ENCODE data around the gene ARMC12.
A peak's percentile ranks its signal among the peaks of the same experiment; 100 is the strongest.
"Not testable (repeated sequence)": the region's sequence is repeated elsewhere in the genome, so short reads cannot be mapped to it uniquely, and the experiment has no call there.

Gene ARMC12, protein sequence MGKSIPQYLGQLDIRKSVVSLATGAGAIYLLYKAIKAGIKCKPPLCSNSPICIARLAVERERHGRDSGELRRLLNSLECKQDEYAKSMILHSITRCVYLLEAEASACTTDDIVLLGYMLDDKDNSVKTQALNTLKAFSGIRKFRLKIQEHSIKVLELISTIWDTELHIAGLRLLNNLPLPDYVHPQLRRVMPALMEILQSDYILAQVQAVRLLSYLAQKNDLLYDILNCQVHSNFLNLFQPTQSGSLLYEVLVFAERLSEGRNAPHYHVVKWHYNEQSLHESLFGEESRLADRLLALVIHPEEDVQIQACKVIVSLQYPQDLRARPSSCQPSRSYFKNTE

GRCh38 chr6:35736982-35737412 is at the start of gene ARMC12:
Gene ARMC12, plus strand, starts transcription at chr6:35737032. Its CDS starts 77 bp downstream, at chr6:35737109.
- DNase-seq, result no peak

GRCh38 chr6:35687658-35688604 is 48.9 kb upstream of the ARMC12 start:
- peak; percentile 1 for DNase-seq

DNA sequence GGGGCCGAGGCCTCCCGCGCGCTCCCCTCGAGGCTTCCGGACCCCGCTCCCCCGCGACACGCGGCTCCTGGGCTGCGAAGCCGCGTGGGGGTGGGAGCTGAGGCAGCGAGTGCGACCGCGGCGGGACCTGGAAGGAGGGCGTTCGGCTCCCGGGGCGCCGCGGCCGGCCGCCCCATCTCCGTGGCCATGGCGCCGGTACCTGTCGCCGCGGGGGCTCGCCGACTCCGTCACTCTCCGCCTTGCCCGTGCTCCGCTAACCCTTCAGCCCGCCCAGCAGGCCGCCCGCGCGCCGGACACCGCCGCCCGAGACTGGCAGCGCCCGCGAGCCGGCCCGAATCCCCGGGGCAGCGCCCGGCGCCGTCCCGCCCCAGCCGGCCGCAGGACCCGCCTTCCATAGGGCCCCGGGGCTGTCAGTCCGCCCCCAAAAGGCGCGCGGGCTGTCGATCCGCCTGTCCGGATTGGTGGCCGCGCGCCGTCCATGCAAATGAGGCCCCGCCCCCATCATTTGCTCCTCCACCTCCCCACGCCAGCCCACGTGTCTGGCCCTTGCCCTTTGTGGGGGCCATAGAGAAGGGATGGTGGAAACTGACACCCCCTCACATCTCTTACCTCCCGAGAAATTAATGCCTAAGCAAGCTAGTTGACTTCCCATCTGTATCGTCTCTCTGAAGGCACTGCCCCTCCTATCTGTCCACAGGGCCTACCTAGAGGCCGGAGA is 48.1 kb upstream of the ARMC12 start, which contains the start of gene FKBP5:
TSS of gene FKBP5 (minus strand) at position 311 of the 718 bp plus-strand sequence. CDS start 46,091 bp downstream, outside the sequence.
- DNase-seq, result peak; percentile 44

DNA sequence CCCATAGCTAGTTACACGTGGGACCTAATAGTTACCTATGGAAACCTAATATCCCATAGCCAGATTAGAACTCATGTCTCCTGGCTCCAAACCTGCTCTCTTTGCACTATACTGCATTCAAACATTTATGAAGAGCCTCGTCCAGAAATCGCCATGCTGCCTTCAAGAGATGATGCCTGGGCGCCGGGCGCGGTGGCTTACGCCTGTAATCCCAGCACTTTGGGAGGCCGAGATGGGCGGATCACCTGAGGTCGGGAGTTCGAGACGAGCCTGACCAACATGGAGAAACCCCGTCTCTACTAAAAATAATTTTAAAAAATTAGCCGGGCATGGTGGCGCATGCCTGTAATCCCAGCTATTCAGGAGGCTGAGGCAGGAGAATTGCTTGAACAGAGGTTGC is 46.8 kb upstream of the ARMC12 start:
- DNase-seq, result not testable (repeated sequence)

- no peak for DNase-seq
Observed at GRCh38 chr6:35690484-35690883, 46.3 kb upstream of the ARMC12 start.

- no peak for DNase-seq
Observed at GRCh38 chr6:35691027-35691824, 45.6 kb upstream of the ARMC12 start.

DNA sequence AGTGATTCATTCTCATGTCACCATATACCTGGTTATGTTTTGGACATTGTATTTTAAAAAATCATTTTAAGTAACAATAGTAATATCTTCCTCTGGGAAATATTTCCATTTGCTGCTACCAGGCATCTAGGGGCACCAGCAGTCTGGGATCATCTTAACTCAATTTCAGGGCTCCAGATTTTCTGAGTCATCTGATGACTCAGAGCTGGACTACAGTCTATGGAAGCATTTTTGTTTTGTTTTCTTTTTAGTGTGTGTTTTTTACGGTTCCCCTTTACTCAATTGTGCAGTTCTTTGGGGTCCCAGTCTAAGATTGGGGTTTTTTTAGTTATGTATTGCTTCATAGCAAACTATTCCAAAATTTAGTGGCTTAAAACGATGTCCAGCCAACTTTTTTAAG is 42.4 kb upstream of the ARMC12 start:
- DNase-seq, result no peak

GRCh38 chr6:35698430-35698829 is 38.4 kb upstream of the ARMC12 start:
- DNase-seq, result not testable (repeated sequence)

- no peak for DNase-seq
Observed at GRCh38 chr6:35698858-35699257, 38.0 kb upstream of the ARMC12 start.

GRCh38 chr6:35703554-35703953 is 33.3 kb upstream of the ARMC12 start:
- no peak for DNase-seq

DNA sequence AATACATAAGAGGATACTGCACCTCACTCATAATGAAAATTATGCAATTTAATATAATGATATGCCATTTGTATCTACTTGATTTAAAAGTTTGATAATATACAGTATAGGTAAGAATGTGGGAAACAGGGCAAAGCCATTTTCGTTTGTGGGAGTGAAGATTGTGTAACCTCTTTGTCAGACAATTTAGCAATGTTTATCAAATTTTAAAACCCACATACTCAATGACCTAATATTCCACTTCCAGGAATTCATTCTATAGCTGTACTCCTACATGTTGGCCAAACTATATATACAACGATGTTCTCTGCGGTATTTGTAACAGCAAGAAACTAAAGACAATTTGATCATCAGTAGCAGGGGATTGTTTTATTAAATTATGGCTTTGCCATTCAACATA is 30.4 kb upstream of the ARMC12 start:
- DNase-seq, result no peak

DNA sequence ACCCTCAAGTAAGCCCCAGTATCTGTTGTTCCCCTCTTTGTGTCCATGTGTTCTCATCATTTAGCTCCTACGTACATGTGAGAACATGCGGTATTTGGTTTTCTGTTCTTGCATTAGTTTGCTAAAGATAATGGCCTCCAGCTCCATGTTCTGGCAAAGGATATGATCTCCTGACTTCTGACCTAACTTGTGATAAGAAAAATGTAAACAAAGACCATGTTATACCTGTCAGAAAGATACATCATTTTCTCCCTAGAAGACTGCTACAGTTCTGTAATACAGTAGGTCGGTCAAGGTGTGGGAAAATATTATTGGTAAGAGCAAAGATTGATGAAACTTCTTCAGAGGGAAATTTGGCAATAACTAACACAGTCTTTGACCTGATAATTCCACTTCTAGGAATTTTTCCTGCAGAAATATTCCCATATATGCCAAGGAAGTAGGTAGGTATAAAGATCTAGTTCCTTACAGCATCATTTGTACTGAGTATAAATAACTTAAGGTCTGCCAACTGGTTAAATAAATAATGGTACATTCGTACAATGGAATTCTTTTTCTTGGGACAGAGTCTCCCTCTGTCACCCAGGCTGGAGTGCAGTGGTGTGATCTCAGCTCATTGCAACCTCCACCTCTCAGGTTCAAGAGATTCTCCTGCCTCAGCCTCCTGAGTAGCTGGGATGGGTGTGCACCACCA is 29.0 kb upstream of the ARMC12 start:
- no peak for DNase-seq

DNA sequence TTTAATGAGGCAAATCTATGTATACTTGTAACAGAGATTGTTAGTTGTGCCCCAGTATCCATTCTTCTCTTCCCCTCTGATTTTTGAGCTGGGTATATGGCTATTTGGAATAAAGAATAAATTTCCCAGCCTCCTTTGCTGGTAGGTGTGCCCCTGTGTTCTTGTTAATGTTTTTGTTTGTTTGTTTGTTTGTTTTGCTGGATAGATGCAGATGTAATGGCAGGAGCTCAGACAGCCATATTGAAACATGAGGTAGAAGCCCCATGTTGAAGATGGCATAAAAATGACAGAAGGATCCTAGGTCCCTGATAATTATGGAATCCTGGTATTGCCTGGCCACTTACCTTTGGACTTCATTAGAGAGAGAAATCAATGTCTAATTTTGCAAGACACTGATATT is 28.2 kb upstream of the ARMC12 start:
- no peak for DNase-seq

- no peak for DNase-seq
Observed at GRCh38 chr6:35710241-35710847, 26.5 kb upstream of the ARMC12 start.

DNA sequence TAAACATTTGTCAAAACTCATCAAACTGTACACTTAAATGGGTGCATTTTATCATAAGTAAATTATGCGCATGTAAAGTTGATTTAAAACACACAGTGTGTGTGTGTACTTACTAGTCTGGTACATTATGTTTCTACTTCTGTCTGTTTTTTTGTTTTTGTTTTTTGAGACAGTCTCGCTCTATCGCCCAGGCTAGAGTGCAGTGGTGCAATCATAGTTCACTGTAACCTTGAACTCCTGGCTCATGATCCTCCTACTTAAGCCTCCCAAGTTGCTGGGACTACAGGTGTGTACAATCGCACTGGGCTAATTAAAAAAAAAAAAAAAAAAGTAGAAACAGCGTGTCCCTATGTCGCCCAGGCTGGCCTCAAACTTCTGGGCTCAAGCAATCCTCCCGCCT is 25.1 kb upstream of the ARMC12 start:
- DNase-seq, result no peak

DNA sequence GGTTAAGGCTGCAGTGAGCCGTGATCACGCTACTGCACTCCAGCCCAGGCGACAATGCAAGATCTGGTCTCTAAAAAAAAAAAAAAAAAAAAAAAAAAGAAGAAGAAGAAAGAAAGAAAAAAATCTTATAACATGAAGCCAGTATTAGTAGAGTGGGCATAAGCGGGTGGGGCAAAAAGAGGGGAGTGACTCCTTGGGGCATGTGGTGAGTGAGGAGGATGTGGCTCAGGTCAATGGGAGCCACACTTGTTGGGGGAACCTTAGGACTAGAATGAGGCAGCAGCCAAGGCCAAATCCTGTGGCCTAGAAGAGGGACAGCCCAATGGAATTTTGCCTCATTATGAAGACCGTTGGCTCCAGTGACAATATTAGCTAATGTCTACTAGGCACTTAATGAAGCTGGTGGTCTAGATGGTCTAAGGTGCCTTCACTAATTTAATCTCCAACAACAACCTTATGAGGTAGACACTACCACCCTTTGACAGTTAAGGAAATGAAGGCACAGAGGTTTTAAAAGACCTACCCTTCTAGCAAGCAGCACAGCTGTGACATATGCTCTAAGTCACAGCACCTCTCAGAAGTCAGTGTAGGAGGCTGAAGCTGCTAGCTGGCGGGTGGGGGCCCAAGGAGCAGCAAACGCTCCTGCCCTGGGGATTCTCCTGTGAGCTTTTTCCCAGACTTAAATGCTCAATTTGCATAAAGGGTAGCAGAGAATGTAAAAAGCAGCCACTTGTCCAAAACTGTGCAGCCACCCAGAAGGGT is 23.6 kb upstream of the ARMC12 start:
- no peak for DNase-seq

- no peak for DNase-seq
Observed at GRCh38 chr6:35716798-35717197, 20.0 kb upstream of the ARMC12 start.

DNA sequence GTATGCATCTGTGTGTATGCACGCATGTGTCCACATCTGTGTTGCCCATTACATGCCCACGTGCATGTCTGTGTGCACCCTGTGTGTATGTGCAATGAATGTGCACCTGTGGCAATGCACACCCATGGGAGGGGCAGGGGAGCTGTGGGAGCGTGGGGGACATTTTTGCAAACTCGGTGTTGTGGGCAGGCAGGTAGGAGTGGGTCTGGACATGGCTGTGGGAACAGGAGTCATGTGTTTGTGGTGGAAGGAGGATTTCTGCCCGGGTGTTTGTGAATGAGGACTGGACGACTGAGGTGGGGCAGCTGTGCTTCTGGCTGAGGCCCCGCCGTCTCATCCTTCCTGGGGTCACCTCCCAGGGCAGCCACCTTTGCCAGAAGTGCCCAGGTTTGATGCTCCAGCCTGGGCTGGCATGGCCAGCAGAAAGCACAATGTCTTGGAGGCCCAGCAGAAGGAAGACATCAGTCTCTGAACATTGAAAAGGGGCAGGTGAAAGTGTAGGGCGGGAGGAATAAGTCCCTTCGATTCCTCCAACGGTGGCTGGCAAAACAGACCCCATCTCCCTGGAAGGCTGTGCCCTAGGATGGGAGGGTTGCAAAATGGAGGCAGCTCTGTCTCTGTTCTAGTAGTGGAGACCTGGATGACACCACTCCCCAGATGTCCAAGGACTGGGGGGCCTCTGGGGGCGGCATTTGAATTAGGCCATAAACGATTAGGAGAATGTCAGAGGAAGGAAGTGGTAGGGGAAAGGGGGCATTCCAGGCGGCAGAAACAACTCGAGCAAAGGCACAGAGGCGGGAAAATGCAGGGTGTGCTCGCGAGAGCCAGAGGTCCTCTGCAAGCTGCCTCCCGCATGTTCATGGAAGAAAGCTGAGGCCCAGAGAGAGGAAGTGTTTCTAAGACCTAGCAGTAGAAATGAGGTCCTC is 19.1 kb upstream of the ARMC12 start:
- no peak for DNase-seq

DNA sequence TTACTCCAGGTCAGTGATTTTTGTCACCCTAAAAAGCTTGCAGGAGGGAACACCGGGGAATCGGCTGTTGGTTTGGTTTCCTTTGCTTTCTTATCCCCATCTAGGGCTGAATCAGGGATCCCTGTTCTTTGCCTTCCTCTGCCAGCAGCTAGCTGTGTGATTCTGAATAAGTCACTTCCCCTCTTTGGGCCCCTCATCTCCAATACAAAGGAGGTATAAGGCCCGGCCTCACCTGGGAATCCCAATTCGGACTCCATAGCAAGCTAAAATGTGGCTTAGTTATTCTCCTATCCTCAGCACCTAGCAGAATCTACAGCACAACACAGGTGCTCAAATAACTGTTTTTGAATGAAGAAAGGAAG is 18.5 kb upstream of the ARMC12 start:
- DNase-seq, result no peak
